HG03108 (cell line): ENCODE measurements around the gene LMO3.
"Not testable (repeated sequence)": the region's sequence is repeated elsewhere in the genome, so short reads cannot be mapped to it uniquely, and the experiment has no call there.

Experiments used
- ATAC-seq: cut with Tn5 transposase; IDR thresholded peaks from one replicate; pipeline ENCODE4 v1.9.1; 2021; ENCODE audit warnings: moderate library complexity; ENCODE audit not compliant: unreplicated experiment

Gene LMO3

DNA sequence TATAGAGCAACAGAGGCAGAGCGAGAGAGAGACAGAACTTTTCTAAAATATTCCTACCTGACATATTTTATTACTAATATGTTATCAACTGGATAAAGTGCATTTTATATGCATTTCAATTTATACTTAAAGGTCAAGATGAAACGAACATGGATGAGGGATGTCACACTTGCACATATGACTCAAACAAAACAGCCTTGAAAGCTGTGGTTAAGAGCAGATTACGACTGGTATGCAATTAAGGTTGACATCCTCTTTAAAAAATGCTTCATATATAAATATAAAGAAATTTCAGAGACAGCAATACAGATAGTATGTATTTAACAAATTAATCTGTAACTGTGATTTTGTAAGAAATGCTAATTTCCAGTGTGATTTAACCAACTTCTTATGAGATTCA is 52.5 kb downstream of the LMO3 start:
- ATAC-seq: no peak

DNA sequence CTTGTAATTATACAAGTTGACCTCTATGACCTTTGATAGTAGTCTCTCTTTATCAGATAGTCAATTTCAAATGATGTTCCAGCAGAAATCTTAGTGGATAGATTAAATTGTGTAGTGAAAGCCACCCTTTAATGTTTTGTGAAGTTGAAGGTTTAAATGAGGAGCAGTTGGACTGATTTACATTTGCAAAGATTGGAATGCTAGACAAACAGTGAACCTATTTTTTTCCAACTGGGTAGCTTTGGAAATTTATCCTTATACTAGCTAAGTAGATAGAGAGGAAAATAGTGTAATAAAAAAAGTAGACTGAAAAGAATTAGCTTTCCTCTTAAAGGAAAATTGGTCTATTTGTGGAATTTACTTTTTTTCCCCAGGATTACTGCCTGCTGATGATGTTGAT is 53.7 kb downstream of the LMO3 start:
- ATAC-seq: no peak

DNA sequence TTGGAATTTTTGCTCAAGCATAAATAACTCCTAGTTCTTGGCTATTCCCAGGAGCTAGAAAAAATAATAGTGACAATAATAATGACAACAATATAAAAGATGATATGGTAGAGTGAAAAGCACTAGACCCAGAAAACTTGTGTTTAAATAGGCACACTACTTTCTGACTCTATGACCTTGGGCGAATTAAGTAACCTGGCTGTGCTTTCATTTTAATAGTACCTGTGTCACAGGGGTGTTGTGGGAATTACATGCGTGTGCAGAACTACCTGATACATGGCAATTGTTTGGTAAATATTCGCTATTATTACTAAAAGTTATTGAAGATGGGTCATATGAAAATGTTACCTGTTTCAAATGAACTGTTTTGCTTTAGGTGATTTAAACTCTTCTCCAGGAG is 60.1 kb downstream of the LMO3 start:
- ATAC-seq: no peak

DNA sequence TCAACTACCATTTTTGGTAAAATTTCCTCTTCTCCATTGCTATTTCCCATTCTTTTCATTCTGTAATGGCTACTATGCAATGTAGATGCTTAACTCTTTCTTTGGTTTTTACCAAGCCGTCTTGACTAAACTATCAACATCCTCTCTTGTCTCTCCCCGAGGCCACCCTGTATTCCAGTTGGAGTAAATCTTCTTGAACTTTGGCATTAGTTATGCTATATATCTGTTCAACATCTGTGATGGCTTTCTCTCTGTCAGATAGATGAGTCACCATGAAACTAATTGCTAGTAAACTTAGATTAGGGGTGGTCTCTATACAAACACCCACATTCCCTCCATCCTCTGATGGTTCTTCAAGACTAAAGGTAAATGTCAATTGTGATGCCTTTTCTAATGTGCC is 63.4 kb downstream of the LMO3 start:
- ATAC-seq: no peak

DNA sequence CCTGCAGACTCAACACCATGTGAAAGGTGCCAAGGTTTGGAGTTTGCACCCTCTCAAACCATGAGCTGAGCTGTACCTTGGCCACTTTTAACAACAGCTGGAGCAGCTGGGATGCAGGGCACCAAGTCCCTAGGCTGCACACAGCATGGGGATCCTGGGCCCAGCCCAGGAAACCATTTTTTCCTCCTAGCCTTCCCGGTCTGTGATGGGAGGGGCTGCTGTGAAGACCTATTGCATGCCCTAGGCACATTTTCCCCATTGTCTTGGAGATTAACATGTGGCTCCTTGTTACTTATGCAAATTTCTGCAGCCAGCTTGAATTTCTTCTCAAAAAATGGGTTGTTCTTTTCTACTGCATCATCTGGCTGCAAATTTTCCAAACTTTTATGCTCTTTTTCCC is 68.3 kb downstream of the LMO3 start:
- not testable (repeated sequence) for ATAC-seq

DNA sequence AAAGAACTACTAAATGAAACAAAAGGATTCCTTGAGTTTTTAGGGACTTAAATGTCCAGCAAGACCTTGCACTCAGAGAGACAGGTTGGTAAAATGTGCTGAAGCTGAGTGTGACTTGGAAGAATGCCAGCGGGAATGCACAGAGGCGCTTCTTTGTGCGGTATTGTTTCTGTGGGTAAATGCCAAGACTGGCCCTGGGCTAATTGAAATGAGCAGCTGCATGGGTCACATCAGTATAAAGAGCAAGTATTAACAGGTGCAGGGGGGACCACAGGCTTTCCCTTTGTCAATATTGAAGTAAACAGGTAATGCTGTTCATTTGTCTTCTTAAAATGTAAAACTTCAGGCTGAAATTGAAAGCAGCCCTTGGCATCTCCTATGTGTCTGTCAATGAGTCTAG is 74.3 kb downstream of the LMO3 start:
- no peak for ATAC-seq

DNA sequence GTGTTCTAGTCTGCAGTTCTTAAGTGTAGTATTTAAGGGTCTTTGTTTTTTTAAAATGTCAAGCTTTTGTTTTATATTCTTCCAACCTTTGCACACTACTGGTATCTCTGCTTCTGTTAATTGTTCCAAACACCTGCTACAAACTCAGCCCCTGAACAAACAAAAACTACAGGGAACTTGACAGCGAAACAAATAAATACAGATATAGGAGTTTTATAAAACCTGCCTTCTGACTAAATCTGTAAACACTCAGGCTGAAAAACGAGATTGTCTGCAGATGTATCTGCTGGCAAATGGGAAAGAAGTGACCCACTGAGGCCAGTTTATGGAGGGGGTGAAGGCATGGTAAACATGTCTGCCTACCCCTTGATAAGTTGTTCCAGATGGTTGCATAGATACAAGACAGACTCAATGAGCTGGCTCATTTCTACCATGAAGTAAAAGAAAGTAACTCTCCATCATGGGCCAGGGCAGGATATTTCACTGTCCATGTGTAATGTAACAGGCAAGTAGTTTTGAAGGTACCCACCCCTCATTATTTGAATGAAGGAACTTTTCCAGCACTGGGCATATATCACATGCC is 75.6 kb downstream of the LMO3 start:
- no peak for ATAC-seq

DNA sequence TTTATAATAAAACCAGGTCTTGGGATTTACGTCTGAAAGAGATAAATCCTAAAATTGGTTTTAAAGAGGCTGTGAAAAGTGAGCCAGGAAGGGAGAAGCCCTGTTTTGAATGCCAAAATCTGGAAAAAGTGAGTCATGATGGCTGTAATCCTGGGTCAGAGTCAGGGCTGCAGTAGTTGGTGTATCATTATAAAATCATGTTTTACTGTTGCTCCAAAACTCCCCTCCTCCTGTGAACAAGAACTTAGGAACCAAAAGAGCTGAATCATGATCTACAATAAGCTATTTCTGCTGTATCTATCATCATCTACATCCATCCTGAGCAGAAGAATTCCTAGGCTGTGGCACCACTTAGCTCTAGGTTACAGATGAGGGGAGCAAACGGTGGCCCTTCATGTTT is 79.3 kb downstream of the LMO3 start:
- ATAC-seq: no peak

DNA sequence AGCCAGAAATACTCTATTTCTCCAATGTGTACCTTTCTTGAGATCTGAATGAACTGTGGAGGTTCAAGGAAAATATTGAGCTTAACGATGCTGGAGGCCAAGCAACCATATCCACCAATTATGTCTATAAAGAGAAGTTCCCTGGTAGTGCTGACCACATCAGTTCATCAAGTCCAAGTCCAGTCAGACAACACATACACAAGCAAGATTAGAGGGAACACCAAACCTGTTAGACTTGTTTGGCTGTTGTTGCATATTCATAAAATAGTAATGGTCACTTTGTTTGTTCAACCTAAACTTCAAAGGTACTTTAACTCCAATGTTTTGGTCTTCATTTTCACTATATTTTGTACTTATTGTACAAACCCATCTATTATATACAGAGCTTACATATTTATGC is 81.6 kb downstream of the LMO3 start:
- no peak for ATAC-seq

DNA sequence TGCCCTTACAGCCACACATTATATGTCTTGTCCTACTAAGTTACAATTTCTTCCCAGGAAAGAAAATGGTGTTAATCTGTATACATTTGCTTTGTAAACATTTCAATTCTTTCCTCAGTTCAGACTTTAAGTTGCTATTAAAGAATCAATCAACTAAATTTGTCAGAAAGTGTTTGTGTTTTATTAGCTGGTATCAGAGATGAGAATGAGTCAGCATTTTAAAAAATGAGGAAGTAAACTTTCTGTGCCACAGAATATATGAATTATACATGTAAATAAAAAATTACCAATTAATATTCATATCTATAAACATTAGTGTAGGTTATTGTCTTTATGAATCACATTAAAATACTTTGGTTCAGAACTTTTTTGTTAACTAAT is 82.0 kb downstream of the LMO3 start:
- ATAC-seq: no peak

DNA sequence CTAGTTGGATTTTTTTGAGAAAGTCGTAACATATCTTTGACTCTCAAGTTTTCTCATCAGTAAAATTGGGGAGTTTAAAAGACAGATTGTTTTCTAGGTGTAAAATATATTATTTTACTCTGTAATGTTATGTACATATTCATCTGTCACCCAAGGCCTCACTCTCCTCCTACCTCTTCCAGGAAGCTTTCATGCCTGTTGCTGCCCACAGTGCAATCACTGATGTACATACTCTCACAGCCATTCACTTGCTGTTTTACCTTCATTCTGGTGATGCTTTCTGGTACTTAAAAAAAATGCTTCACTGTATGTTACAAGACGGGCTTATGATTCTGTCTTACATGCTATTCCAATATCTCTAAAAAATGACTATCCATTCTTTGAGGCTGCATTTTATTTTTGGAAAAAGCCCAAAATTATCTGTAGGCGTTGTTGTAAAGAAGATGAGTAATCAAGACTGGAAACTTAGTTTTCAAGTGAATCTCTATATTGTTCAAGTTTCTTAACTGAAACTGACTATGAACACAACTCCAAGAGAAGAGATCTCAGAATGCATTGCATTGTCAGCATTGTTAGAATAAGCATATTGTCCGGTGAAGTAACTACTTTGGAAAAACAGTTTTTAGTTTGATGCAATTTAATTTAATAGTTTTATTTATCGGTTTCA is 82.5 kb downstream of the LMO3 start:
- ATAC-seq: no peak

DNA sequence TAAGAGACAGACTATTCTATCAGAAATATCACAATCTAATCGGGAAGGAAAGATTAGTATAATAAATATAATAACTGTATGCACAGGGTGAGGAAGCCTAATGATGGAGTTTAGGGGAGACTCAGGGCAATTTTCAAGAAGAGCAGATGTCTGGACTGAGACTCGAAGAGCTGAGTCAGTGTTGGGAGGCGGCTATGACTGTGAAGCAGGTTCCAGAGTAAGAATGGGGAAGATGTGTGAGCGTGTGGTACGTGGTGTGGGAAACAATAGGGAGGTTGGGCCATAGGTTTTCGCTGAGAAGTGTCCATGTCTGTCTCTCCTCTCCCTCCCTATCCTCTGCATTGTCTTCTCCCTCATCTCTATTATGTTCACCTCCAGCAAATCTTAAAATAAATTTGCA is 85.6 kb downstream of the LMO3 start:
- ATAC-seq: no peak

DNA sequence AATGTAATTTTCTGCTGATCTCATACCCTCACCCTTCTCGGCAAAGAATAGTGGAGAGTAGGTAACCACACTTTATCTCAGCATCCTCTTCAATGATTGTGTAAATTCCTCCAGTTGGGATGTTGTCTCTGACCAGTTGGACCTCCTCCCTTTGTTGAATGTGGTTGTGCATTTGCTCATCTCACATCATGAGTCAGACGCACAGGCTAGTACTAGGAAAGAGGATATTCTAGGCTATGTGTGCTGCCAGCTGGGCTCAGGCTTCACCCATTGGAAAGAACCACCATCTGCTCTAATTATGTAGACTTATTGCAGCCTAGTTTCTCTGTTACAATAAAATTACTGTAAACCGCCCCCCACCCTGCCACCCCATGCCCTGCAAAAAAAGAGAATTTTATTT is 90.3 kb downstream of the LMO3 start:
- no peak for ATAC-seq

DNA sequence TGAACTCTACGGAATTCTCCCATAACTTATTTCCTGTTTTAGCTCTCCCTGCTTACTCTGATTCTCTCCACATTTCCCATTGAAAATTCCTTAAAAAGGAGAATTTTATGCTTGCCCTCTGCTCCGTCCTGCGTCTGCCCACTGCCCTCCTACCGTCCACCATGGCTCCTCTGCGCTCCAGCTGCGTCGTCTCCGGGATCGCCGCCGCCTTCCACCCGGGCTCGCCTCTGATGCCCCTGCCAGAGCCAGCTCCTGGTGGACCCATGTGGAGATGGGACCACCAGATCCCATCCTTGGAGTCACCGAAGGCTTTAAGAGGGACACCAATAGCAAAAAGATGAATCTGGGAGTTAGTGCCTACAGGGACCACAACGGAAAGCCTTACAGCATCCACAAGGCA is 92.7 kb downstream of the LMO3 start:
- no peak for ATAC-seq

DNA sequence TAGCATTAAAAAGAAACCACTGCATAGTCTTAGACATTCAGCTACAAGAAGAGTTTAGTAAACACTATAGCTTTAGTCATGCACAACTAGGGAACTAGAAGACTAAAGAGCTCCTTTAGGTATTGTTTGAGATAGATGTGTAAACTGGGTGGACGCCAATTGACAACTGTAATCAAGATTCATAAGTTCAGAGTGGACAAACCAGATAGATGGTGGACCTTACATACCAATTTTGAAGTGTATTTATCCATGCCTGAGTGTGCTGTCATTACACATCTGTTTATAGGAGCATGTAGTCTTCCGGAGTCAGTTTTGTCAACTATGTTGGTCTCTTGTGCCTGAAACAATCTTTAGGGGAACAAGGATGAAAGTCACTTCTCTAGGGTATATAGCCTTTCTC is 96.6 kb downstream of the LMO3 start:
- ATAC-seq: no peak

DNA sequence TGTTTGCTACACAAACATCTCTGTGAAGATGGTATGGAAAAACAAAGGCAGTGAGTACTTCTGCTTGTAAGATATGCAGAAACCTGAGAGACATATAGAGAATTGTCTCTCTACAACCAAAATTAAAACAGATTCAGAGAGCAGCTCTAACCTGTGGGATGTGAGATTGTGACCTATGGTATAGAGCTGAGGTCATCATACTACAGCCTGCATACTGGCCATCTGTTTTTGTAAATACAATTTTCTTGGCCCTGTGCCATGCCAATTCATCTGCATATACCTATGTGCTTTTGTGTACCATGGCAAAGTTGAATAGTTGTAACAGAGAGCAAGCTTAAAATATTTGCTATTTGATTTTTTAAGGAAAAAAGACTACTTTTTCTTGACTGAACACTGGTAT is 99.6 kb downstream of the LMO3 start:
- ATAC-seq: no peak

DNA sequence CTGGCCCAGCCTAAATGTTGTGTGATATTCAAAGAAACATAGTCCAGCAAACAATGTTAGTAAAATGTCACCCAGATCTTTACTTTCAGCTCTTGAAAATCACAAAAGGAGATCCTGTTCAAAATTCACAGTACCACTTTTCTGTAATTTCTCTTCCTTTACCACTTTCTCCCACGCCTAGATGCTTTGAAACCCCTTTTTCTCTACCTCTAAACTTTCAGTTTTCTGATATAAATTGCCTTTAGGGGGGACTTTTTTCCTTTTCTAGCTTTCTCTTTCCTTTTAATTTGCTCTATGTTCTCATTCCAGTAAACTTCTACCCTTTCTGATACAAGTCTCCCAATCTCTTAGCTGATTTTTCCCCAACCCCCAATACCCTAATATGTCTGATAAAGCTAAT is 101.8 kb downstream of the LMO3 start:
- ATAC-seq: no peak

DNA sequence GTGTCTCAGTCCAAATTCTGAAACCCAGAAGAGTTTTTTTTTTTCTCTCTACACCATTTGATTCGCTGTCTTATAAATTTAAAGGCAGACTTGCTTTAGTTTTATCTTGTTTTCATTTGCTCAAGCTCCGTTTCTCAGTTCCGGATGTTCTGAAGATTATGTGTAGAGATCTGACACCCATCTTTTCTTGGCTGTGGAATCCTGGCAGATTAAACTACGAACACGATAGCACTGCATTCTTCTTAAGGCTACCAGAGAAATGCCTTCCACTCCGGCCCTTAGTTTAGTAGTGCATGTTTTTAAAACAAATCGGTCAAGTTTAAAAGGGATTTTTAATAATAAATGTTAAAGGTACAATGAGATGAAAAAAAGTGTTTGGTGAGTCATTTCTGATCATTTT is 106.4 kb downstream of the LMO3 start:
- ATAC-seq: no peak
